Measurements from ENCODE around the gene REPIN1.
A peak's percentile ranks its signal among the peaks of the same experiment; 100 is the strongest.

Gene REPIN1

GRCh38 chr7:150356265-150356897 is 12.2 kb upstream of the REPIN1 start:
- peak; percentile 60; the same call in 1 of the 2 replicates for TF ChIP-seq CTCF (IDR thresholded peaks at IDR 0.05; ENCODE audit: borderline replicate concordance, insufficient read depth, low read depth, low read length)
- no peak overlapping the region for H3K4me3 ChIP-seq (ENCODE audit: low read depth, low read length)

- no peak overlapping the region for H3K4me3 ChIP-seq (ENCODE audit: low read depth, low read length)
- TF ChIP-seq CTCF (IDR thresholded peaks at IDR 0.05; ENCODE audit: borderline replicate concordance, insufficient read depth, low read depth, low read length): no peak
These were observed 11.4 kb upstream of the REPIN1 start for GRCh38 chr7:150357270-150357669.

GRCh38 chr7:150357771-150358427 is 10.7 kb upstream of the REPIN1 start:
- TF ChIP-seq CTCF (IDR thresholded peaks at IDR 0.05; ENCODE audit: borderline replicate concordance, insufficient read depth, low read depth, low read length): no peak
- H3K4me3 ChIP-seq (ENCODE audit: low read depth, low read length): no peak overlapping the region

- no peak for TF ChIP-seq CTCF (IDR thresholded peaks at IDR 0.05; ENCODE audit: borderline replicate concordance, insufficient read depth, low read depth, low read length)
- H3K4me3 ChIP-seq (ENCODE audit: low read depth, low read length): no peak overlapping the region
These were observed 10.2 kb upstream of the REPIN1 start for GRCh38 chr7:150358433-150358832.

GRCh38 chr7:150358988-150359621 is 9.5 kb upstream of the REPIN1 start:
- no peak for TF ChIP-seq CTCF (IDR thresholded peaks at IDR 0.05; ENCODE audit: borderline replicate concordance, insufficient read depth, low read depth, low read length)

GRCh38 chr7:150359622-150360362 is 8.8 kb upstream of the REPIN1 start:
- H3K4me3 ChIP-seq (ENCODE audit: low read depth, low read length): no peak overlapping the region
- no peak for TF ChIP-seq CTCF (IDR thresholded peaks at IDR 0.05; ENCODE audit: borderline replicate concordance, insufficient read depth, low read depth, low read length)

More at GRCh38 chr7:150358988-150359621, 9.5 kb upstream of the REPIN1 start:
- no peak overlapping the region for H3K4me3 ChIP-seq (ENCODE audit: low read depth, low read length)
